Colonic mucosa (tissue), 4 donors: Measurements from ENCODE around the gene RYR1. TPM values are rescaled to one million over a fixed set of nuclear protein-coding genes. Genes with fewer than 3 reads are reported as not detected.
"Not testable (repeated sequence)": the region's sequence is repeated elsewhere in the genome, so short reads cannot be mapped to it uniquely, and the experiment has no call there.

Source experiments
- DNase-seq: peaks from one replicate; pipeline ENCODE4 v3.0.0-alpha.2; 2020
- H3K27ac ChIP-seq: fragments of 200-600 bp; one replicate; pipeline ENCODE4 v1.8.0; 2021
- H3K27me3 ChIP-seq: fragments of 200-600 bp; one replicate; pipeline ENCODE4 v1.8.0; 2021
- H3K36me3 ChIP-seq: fragments of 200-600 bp; one replicate; pipeline ENCODE4 v1.8.0; 2021
- H3K4me1 ChIP-seq: fragments of 200-600 bp; one replicate; pipeline ENCODE4 v1.8.0; 2021; ENCODE audit warnings: mild to moderate bottlenecking
- H3K4me3 ChIP-seq: fragments of 200-600 bp; one replicate; pipeline ENCODE4 v1.8.0; 2021
- H3K9ac ChIP-seq, 2 donors: one replicate each; pipeline ENCODE4 v1.7.0; 2013; ENCODE audit warnings: control low read depth in 2 of 2, low read depth in 2 of 2, low read length in 2 of 2
- H3K9me3 ChIP-seq: fragments of 200-600 bp; one replicate; pipeline ENCODE4 v1.8.0; 2021
- intact Hi-C: fragments of 100-400 bp; cut with DNase I; formaldehyde crosslinking; loops from one replicate; pipeline ENCODE4 v1.14.1; 2022
- total RNA-seq, 2 donors: library from RNA; stranded (reverse); fragmentation: NEBNext Ultra II Directional in 1 of 2; extraction: Animal tissue kit (Norgen Biotek cat#: 25700) in 1 of 2; gene quantifications; one replicate each; pipeline ENCODE4 v1.2.1, GENCODE V29; 2021
- TF ChIP-seq, protein P1 (sequence below): fragments of 200-600 bp; IDR thresholded peaks from one replicate; pipeline ENCODE4 v1.8.0; 2022; ENCODE audit warnings: antibody characterized with exemption, mild to moderate bottlenecking
- donor health status: healthy.
- donor health status: DM: no; HTN: no; CAD: no.
- donor health status: DM: no; HTN: no; CAD: no.

RYR1 gene
- total RNA-seq, 2 donors from 2014 or later: 0.64 to 0.89 TPM

GRCh38 chr19:38624822-38625221, 191.3 kb downstream of the RYR1 start:
- Histone ChIP-seq H3K9ac (no peak overlapping the region), H3K27ac (no peak overlapping the region), H3K36me3 (peaks cover 28% of the 10 kb centered on the region), H3K27me3 (no peaks in the 10 kb centered on the region), H3K4me3 (no peak overlapping the region), H3K9me3 (no peaks in the 10 kb centered on the region), H3K4me1 (peaks cover 4% of the 10 kb centered on the region)
- DNase-seq: no peak
- TF ChIP-seq, protein P1, sequence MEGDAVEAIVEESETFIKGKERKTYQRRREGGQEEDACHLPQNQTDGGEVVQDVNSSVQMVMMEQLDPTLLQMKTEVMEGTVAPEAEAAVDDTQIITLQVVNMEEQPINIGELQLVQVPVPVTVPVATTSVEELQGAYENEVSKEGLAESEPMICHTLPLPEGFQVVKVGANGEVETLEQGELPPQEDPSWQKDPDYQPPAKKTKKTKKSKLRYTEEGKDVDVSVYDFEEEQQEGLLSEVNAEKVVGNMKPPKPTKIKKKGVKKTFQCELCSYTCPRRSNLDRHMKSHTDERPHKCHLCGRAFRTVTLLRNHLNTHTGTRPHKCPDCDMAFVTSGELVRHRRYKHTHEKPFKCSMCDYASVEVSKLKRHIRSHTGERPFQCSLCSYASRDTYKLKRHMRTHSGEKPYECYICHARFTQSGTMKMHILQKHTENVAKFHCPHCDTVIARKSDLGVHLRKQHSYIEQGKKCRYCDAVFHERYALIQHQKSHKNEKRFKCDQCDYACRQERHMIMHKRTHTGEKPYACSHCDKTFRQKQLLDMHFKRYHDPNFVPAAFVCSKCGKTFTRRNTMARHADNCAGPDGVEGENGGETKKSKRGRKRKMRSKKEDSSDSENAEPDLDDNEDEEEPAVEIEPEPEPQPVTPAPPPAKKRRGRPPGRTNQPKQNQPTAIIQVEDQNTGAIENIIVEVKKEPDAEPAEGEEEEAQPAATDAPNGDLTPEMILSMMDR: no peak
- intact Hi-C loops: loop anchor here (10.0 kb wide), 1 partner anchor 80 kb away; no protein-coding TSS in a partner anchor

GRCh38 chr19:38626401-38626800, 192.9 kb downstream of the RYR1 start:
- Histone ChIP-seq H3K4me3 (no peak overlapping the region), H3K36me3 (peaks cover 28% of the 10 kb centered on the region), H3K27me3 (no peaks in the 10 kb centered on the region), H3K4me1 (no peaks in the 10 kb centered on the region), H3K9ac (no peak overlapping the region), H3K9me3 (no peaks in the 10 kb centered on the region), H3K27ac (no peak overlapping the region)
- TF ChIP-seq, protein P1: no peak
- intact Hi-C loops: loop anchor here (10.0 kb wide), 1 partner anchor 82 kb away; no protein-coding TSS in a partner anchor
- no peak for DNase-seq

DNA sequence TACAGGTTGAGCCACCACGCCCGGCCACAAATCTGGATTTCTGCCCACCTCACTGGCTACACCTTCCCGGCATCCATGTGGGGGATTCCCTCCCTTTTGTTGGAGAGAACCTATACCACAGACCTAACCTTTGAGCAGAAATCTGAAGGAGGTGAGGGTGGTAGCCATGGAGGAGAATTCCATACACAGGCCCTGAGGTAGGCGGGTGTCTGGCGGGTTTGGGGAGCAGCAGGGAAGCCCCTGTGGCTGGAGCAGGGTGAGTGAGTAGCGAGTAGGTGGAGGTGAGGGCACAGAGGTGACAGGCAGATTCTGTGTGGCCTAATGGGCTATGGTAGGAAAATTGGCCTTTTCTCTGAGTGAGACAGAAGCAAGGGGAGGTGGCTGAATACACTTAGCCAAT, 196.1 kb downstream of the RYR1 start:
- DNase-seq: no peak
- Histone ChIP-seq H3K4me1 (no peaks in the 10 kb centered on the region), H3K4me3 (no peak overlapping the region), H3K9me3 (no peaks in the 10 kb centered on the region), H3K27me3 (no peaks in the 10 kb centered on the region), H3K27ac (no peak overlapping the region), H3K36me3 (peaks cover 24% of the 10 kb centered on the region), H3K9ac (no peak overlapping the region)
- TF ChIP-seq, protein P1: no peak
- intact Hi-C loops: loop anchor here (10.0 kb wide), 1 partner anchor 85 kb away; no protein-coding TSS in a partner anchor

DNA sequence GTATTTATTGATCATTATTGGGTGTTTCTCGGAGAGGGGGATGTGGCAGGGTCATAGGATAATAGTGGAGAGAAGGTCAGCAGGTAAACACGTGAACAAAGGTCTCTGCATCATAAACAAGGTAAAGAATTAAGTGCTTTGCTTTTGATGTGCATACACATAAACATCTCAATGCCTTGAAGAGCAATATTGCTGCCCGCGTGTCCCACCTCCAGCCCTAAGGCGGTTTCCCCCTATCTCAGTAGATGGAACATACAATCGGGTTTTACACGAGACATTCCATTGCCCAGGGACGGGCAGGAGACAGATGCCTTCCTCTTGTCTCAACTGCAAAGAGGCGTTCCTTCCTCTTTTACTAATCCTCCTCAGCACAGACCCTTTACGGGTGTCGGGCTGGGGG, 197.8 kb downstream of the RYR1 start:
- not testable (repeated sequence) for H3K27ac ChIP-seq, DNase-seq, H3K9me3 ChIP-seq, H3K4me3 ChIP-seq, H3K4me1 ChIP-seq, H3K27me3 ChIP-seq, H3K9ac ChIP-seq
- intact Hi-C loops: loop anchor here (10.0 kb wide), 1 partner anchor 294 kb away; no protein-coding TSS in a partner anchor
- H3K36me3 ChIP-seq: peaks cover 14% of the 10 kb centered on the region

DNA sequence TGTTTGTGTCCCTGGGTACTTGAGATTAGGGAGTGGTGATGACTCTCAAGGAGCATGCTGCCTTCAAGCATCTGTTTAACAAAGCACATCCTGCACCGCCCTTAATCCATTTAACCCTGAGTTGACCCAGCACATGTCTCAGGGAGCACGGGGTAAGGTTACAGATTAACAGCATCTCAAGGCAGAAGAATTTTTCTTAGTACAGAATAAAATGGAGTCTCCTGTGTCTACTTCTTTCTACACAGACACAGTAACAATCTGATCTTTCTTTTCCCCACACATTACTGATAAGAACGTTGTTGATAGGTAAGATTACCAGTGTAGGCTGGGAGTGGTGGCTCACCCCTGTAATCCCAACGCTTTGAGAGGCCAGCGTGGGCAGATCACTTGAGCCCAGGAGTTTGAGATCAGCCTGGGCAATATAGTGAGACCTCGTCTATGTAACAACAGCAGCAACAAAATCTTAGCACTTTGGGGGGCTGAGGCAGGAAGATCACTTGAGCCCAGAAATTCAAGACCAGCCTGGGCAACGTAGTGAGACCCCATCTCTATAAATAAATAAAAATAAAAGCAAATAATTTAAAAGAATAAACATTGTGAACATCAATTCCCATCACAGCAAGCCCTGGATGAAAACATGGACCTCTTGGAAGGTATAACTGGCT, 198.5 kb downstream of the RYR1 start:
- intact Hi-C loops: loop anchor here (10.0 kb wide), 1 partner anchor 293 kb away; no protein-coding TSS in a partner anchor
- not testable (repeated sequence) for DNase-seq, H3K4me3 ChIP-seq, H3K9ac ChIP-seq, H3K27ac ChIP-seq, H3K27me3 ChIP-seq, H3K4me1 ChIP-seq, H3K9me3 ChIP-seq
- peaks cover 11% of the 10 kb centered on the region for H3K36me3 ChIP-seq

GRCh38 chr19:38632476-38633213, 199.2 kb downstream of the RYR1 start:
- DNase-seq: no peak
- TF ChIP-seq, protein P1: no peak
- intact Hi-C loops: loop anchor here (10.0 kb wide), 1 partner anchor 292 kb away; no protein-coding TSS in a partner anchor
- Histone ChIP-seq H3K9me3 (no peaks in the 10 kb centered on the region), H3K27me3 (no peaks in the 10 kb centered on the region), H3K36me3 (peaks cover 5% of the 10 kb centered on the region), H3K4me3 (no peak overlapping the region), H3K4me1 (peaks cover 6% of the 10 kb centered on the region), H3K27ac (no peak overlapping the region), H3K9ac (no peak overlapping the region)
